Germinal center (tissue), 1 donor: ENCODE measurements around the gene CCDC112.
A peak's percentile ranks its signal among the peaks of the same experiment; 100 is the strongest.
"Not testable (repeated sequence)": the region's sequence is repeated elsewhere in the genome, so short reads cannot be mapped to it uniquely, and the experiment has no call there.

ENCODE experiments used
- DNase-seq: peaks from one replicate; pipeline ENCODE4 v3.0.0; 2012; ENCODE audit warnings: mixed read lengths, low spot score

The CCDC112 gene

GRCh38 chr5:115260248-115260647 lies 36.2 kb downstream of the CCDC112 start:
- DNase-seq: no peak

DNA sequence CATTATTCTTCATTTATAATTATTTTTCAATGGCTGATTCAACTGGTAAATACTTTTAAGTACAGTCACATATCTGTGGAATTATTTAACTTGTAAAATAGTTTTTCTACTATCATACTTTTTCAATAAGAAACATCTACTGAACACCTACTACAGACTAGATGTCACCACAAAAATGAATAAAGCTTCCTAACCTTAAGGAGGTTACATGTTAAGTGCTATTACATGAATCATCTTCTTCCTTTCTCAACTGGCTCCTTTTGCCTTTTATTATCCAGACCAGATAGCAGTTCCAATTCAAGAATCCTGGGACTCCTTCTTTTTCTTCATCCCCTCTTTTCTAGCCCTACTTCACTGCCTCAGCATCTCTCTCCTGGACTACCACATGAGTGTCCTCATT lies 38.5 kb downstream of the CCDC112 start:
- no peak for DNase-seq

DNA sequence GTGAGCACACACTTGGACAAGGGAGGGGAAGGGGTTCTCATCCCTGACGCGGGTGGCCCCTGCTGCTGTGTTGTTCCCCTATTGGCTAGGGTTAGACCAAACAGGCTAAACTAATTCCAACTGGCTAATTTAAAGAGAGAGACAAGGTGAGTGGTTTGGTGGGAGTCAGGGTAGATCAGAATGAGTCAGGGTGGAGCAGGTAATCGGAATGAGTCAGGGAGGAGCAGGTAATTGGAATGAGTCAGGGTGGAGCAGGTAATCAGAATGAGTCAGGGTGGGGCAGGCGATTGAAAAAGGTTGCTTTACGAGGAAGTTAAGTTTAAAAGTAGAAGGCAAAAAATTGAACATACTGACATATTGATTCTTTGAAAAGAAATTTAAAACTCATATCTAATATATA lies 47.1 kb downstream of the CCDC112 start:
- not testable (repeated sequence) for DNase-seq

DNA sequence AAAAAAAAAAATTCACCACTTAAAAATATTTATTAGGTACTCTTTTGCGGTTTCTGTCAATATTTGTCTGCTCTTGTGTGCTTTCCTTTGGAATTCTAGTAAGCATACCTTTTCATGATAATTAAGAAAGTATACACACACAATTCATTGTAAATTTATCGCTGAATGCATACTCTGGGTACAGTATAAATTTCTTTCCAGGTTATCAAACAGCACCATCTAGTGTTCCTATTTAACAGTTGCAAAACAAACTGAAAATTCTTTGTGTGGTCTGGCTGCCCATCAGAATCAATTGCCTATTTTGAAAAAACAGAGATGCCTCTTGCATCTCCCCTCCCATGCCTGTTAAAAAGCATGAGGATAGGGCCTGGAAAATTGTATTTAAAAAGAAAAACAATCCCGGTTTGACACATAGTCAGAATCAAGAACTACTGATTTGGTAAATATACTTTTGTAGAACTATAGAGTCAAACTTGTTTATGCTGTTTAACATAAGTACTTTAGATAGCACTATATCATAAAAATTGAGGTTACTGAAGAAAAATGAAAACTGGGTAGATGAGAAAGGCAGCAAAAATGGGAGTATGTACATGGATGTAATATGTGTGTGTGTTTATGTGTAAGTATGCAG lies 50.0 kb downstream of the CCDC112 start:
- peak; percentile 45 for DNase-seq

- DNase-seq: no peak
Measured at GRCh38 chr5:115243412-115243811, 53.0 kb downstream of the CCDC112 start.

DNA sequence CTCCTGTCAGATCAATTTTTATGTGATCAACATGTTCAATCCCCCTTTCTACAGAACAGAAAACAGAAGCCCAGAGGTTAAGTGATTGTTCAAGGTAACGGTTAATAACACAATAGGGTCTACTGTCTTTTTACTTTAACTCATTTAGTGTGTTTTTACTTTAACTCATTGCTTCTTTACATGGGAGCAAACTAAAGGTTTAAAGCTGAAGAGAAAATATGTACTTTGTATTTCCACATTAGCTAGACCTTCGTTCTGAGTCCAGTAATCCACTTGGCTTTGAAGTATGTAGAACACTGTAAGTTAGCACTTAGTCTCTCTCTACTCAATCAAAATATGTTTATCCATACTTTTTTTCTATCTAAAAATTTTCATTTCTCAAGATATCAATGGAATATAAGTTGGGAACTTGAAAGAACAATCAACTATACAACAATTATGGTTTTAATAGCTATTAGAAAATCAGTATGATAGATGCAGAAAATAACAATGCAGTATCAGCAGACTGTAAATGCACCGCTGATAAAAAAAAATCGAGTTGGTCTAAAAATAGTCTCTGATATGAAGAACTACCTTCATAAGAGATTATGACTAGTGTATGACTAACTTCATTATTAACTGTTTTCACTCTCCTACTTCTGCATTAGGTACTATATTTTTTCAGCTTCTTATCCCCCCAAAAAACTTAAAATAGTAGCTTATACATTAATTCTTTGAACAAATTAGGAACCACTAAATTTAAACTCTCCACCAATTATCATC lies 54.4 kb downstream of the CCDC112 start:
- DNase-seq: no peak

GRCh38 chr5:115237066-115237465 lies 59.4 kb downstream of the CCDC112 start:
- no peak for DNase-seq

- DNase-seq: no peak
Measured at GRCh38 chr5:115236599-115236998, 59.9 kb downstream of the CCDC112 start.

DNA sequence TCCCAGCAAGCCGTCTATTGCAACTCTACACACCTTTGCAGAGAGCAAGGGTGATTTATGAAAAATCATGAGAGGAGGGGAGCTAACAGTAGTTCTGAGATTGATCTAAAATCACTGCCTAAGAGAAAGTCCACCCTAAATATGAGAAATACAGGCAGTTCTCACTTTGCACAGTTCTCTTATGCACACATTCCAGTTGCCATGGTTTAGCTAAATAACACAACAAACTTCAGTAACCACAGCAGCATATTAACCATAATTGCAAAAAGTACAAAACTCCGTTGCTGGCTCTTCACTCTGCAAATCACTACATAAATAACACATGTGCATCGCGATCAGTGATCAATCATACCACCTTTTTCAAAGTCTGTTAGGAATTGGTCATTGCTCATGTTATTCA lies 64.9 kb downstream of the CCDC112 start:
- no peak for DNase-seq

- DNase-seq: no peak
Measured at GRCh38 chr5:115229606-115230005, 66.8 kb downstream of the CCDC112 start.

DNA sequence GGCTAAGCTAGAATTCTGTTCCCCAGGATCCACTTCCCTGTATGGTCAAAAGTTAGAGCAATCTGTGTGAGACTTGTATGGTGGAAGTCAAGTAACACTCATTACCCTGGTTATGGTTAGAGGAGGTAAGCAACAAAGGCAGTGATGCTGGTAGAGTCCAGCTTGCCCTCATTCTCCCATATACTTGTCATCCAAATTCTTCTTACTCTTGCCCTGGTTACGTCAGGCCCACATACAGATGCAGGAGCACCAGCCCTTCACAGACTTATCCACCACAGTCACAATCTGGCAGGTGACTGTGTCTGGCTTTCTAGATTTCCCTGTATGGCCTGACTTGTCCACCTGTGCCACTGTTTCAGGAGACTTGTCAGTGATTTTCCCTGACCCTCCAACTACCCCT lies 69.2 kb downstream of the CCDC112 start:
- no peak for DNase-seq
